ENCODE data around the gene TNFRSF9. TPM values are rescaled to one million over a fixed set of nuclear protein-coding genes. Genes with fewer than 3 reads are reported as not detected.

Gene TNFRSF9
- total and polyA plus RNA-seq, 9 of the 15 experiments (the other 6 are each of a cell fraction or from before 2014, with no cell fraction given): 0.04 to 0.29 (median 0.08) TPM; not detected in 1

- no peaks in the 10 kb centered on the region; a peak in 3 of 5 replicates for H3K4me1 ChIP-seq (replicated peaks in 1 of 2; ENCODE audit: control insufficient read depth in 2 of 2, insufficient read depth in 2 of 2, low read length in 2 of 2)
- WGBS (ENCODE audit: insufficient coverage, low coverage, missing lambda C conversion rate): 90% methylated on average over 15 of the region's 15 CpGs
- TF ChIP-seq POLR2AphosphoS5 (IDR thresholded peaks at IDR 0.05; ENCODE audit: control insufficient read depth, insufficient read depth, low read depth, low read length): peak; percentile 32; the same call in 1 of the 2 replicates
- no peak for TF ChIP-seq CHD1 (IDR thresholded peaks at IDR 0.05; ENCODE audit: low read length)
- TF ChIP-seq HDGF (IDR thresholded peaks at IDR 0.05): no peak
- peak; percentile 55; the same call in 1 of the 2 replicates for TF ChIP-seq SUPT5H (IDR thresholded peaks at IDR 0.05)
- peak; percentile 53; the same call in 1 of the 2 replicates for TF ChIP-seq POLR2A (conservative IDR thresholded peaks at IDR 0.05)
- no peak for TF ChIP-seq RCOR1 (IDR thresholded peaks at IDR 0.05; ENCODE audit: borderline replicate concordance in 1 of 2, low read depth in 2 of 2, low read length in 2 of 2)
- no peak for TF ChIP-seq PML (IDR thresholded peaks at IDR 0.05; ENCODE audit: low read length)
- TF ChIP-seq POLR2G (IDR thresholded peaks at IDR 0.05; ENCODE audit: low read depth, low read length): peak; percentile 10; the same call in 1 of the 2 replicates
- peak; percentile 42 for TF ChIP-seq POLR2B (IDR thresholded peaks at IDR 0.05; ENCODE audit: low read depth, partially characterized antibody)
- TF ChIP-seq ZKSCAN1 (IDR thresholded peaks at IDR 0.05; ENCODE audit: low read depth, low read length): 0 out of 2 replicates have a peak, but pooled peaks have one; percentile 67
- no peak for TF ChIP-seq RBM39 (optimal IDR thresholded peaks at IDR 0.05; ENCODE audit: low read depth, low read length)
- TF ChIP-seq ELF1 (tag; IDR thresholded peaks at IDR 0.05): no peak
- H3K36me3 ChIP-seq (ENCODE audit: control insufficient read depth, insufficient read depth, low read length): peaks cover 57% of the 10 kb centered on the region
- H3K9me1 ChIP-seq (ENCODE audit: control insufficient read depth, insufficient read depth, low read length): peaks cover 3% of the 10 kb centered on the region
- intact Hi-C loops (cut with micrococcal nuclease) (no loop called here), in situ Hi-C loops (cut with MboI) (no loop called here)
- H4K20me1 ChIP-seq (replicated peaks; ENCODE audit: control insufficient read depth, insufficient read depth, low read length): peaks cover 11% of the 10 kb centered on the region
- no peaks in the 10 kb centered on the region for H3K9me3 ChIP-seq (replicated peaks; ENCODE audit: control insufficient read depth, insufficient read depth, low read depth, low read length)
- CTCF ChIA-PET (ENCODE audit: low intra/inter-chr PET ratio): interaction anchor here (1.2 kb wide), 1 partner anchor 31 kb away, joined by 3 read pairs; no protein-coding TSS in a partner anchor
- BruUV-seq (replicated peaks): no TSS peak
- FAIRE-seq (no peak), DNase-seq (ENCODE audit: extremely low read depth in 1 of 4, low spot score in 3 of 4) (no peak), ATAC-seq (no peak; the same call in 2 of the 3 replicates)
- no peaks in the 10 kb centered on the region for H3K27me3 ChIP-seq (ENCODE audit: control insufficient read depth in 2 of 2, insufficient read depth in 2 of 2, low read length in 2 of 2)
- H3K27ac ChIP-seq (ENCODE audit: extremely low read depth, low read depth, low read length): no peak overlapping the region
- H3K9ac ChIP-seq (ENCODE audit: insufficient read depth in 1 of 2, low read depth in 2 of 2, low read length in 2 of 2): no peak overlapping the region; a peak in 1 of 4 replicates
- H3K4me2 ChIP-seq (ENCODE audit: insufficient read depth, low read length): no peak overlapping the region
- H3K79me2 ChIP-seq (ENCODE audit: control insufficient read depth, insufficient read depth, low read length): 0 out of 3 replicates have a peak, but pooled peaks cover 13% of the 10 kb centered on the region
- POLR2A ChIA-PET: interaction anchor here (0.7 to 0.9 kb wide), 3 partner anchors 16 to 323 kb away, joined by 3 read pairs; no protein-coding TSS in a partner anchor
- no peak overlapping the region for H3K4me3 ChIP-seq
- no peak overlapping the region for H2AFZ ChIP-seq (ENCODE audit: low read depth, low read length)
Measured at GRCh38 chr1:7985851-7986612, 45.4 kb upstream of the TNFRSF9 start.

All from K562 (cell line).